H1 (cell line): Measurements from ENCODE around the gene NPFFR1. TPM values are rescaled to one million over a fixed set of nuclear protein-coding genes. Genes with fewer than 3 reads are reported as not detected.

Source experiments
- CTCF ChIA-PET: fragments of 300-600 bp; sonication (Branson Sonifier 250); formaldehyde crosslinking; loops from one replicate; lab custom pipeline; 2021; ENCODE audit not compliant: partially characterized antibody; lab: Charles Lee
- POLR2A ChIA-PET: fragments of 300-600 bp; sonication (Branson Sonifier 250); formaldehyde crosslinking; loops from one replicate; lab custom pipeline; 2021; ENCODE audit warnings: inconsistent platforms; ENCODE audit not compliant: partially characterized antibody; lab: Charles Lee
- DNase-seq, 2 experiments: peaks; one replicate each; pipeline versions ENCODE4 v3.0.0 to v3.0.0-alpha.2; 2010 to 2022; ENCODE audit warnings: low spot score in 2 of 2, low read depth in 1 of 2, mixed read lengths in 1 of 2
- FAIRE-seq: peaks from 2 replicates; lab custom pipeline; 2011; peaks lifted over from hg19 to GRCh38; lab: Jason Lieb, UNC
- H2AFZ ChIP-seq: 2 replicates; pipeline ENCODE4 v1.8.1; 2012; ENCODE audit warnings: low read length, inconsistent platforms
- H2AK5ac ChIP-seq: 2 replicates; pipeline ENCODE4 v1.6.1; 2013; ENCODE audit warnings: low read depth, low read length
- H2BK120ac ChIP-seq: replicated peaks from 2 replicates; pipeline ENCODE3; 2013; ENCODE audit warnings: low read depth, low read length, inconsistent platforms
- H2BK12ac ChIP-seq: 2 replicates; pipeline ENCODE4 v1.6.1; 2013; ENCODE audit warnings: low read depth, low read length
- H2BK15ac ChIP-seq: 2 replicates; pipeline ENCODE4 v1.6.1; 2013; ENCODE audit warnings: low read length
- H2BK20ac ChIP-seq: 2 replicates; pipeline ENCODE4 v1.6.1; 2013; ENCODE audit warnings: low read length
- H2BK5ac ChIP-seq: 2 replicates; pipeline ENCODE4 v1.6.1; 2013; ENCODE audit warnings: low read depth, low read length
- H3K14ac ChIP-seq: 2 replicates; pipeline ENCODE4 v1.6.1; 2013; ENCODE audit warnings: inconsistent platforms; ENCODE audit not compliant: insufficient read length
- H3K18ac ChIP-seq: 2 replicates; pipeline ENCODE4 v1.6.1; 2013; ENCODE audit warnings: low read length; ENCODE audit errors: extremely low read depth
- H3K23ac ChIP-seq: 2 replicates; pipeline ENCODE4 v1.6.1; 2013; ENCODE audit warnings: inconsistent platforms; ENCODE audit not compliant: insufficient read length
- H3K23me2 ChIP-seq: 2 replicates; pipeline ENCODE4 v1.6.1; 2013; ENCODE audit warnings: low read depth, low read length
- H3K27ac ChIP-seq: 2 replicates; pipeline ENCODE4 v1.6.1; 2011; ENCODE audit warnings: low read depth, low read length, inconsistent platforms
- H3K27me3 ChIP-seq, 4 experiments: replicated peaks in 1 of 4; 1 replicate in 1 of 4; 2 replicates in 3 of 4; pipeline versions ENCODE4 v1.6.1 to v1.8.1; 2011 to 2013; ENCODE audit warnings: low read length in 3 of 4, mild to moderate bottlenecking in 3 of 4, inconsistent platforms in 2 of 4, mixed read lengths in 2 of 4, moderate library complexity in 1 of 4; ENCODE audit not compliant: control insufficient read depth in 3 of 4, insufficient read depth in 3 of 4; ENCODE audit errors: extremely low read depth in 1 of 4
- H3K36me3 ChIP-seq, 4 experiments: 2 replicates each; pipeline versions ENCODE4 v1.6.1 to v1.8.1; 2011 to 2013; ENCODE audit warnings: mild to moderate bottlenecking in 4 of 4, low read length in 3 of 4, moderate library complexity in 2 of 4, control low read depth in 1 of 4, inconsistent platforms in 1 of 4; ENCODE audit not compliant: insufficient read depth in 4 of 4, control insufficient read depth in 2 of 4
- H3K4ac ChIP-seq: replicated peaks from 2 replicates; pipeline ENCODE3; 2013; ENCODE audit warnings: low read length, low read depth, mixed read lengths, inconsistent platforms; ENCODE audit not compliant: insufficient read length
- H3K4me1 ChIP-seq, 4 experiments: replicated peaks in 1 of 4; 1 replicate in 1 of 4; 2 replicates in 3 of 4; pipeline versions ENCODE4 v1.6.1 to v1.8.1; 2011 to 2013; ENCODE audit warnings: low read length in 3 of 4, inconsistent platforms in 2 of 4, mixed read lengths in 1 of 4; ENCODE audit not compliant: insufficient read depth in 4 of 4, control insufficient read depth in 3 of 4
- H3K4me2 ChIP-seq, 2 experiments: 2 replicates each; pipeline versions ENCODE4 v1.6.1 to v1.8.1; 2011 to 2013; ENCODE audit warnings: low read depth in 2 of 2, low read length in 2 of 2, control low read depth in 1 of 2, inconsistent platforms in 1 of 2, mild to moderate bottlenecking in 1 of 2; ENCODE audit not compliant: insufficient read depth in 1 of 2
- H3K4me3 ChIP-seq, 4 experiments: fragments of 200-600, 300-600 bp in 1 of 4; sonication (generic), shearing (Covaris generic), sonication (Bioruptor Twin) in 1 of 4; 2 replicates each; pipeline versions ENCODE4 v1.5.1 to v1.8.1; 2011 to 2016; ENCODE audit warnings: low read length in 4 of 4, low read depth in 3 of 4, control low read depth in 2 of 4, inconsistent platforms in 2 of 4, mild to moderate bottlenecking in 2 of 4, mixed read lengths in 1 of 4, moderate library complexity in 1 of 4; ENCODE audit not compliant: insufficient read depth in 2 of 4; ENCODE audit errors: extremely low read depth in 1 of 4
- H3K56ac ChIP-seq: replicated peaks from 2 replicates; pipeline ENCODE3; 2013; ENCODE audit warnings: low read depth, mild to moderate bottlenecking, mixed read lengths, low read length, inconsistent platforms; ENCODE audit not compliant: insufficient read length
- H3K79me1 ChIP-seq: 2 replicates; pipeline ENCODE4 v1.6.1; 2013; ENCODE audit warnings: low read depth, low read length, control low read depth
- H3K79me2 ChIP-seq, 2 experiments: 2 replicates each; pipeline versions ENCODE4 v1.6.1 to v1.8.1; 2012 to 2013; ENCODE audit warnings: low read length in 2 of 2, mild to moderate bottlenecking in 2 of 2, inconsistent platforms in 1 of 2; ENCODE audit not compliant: insufficient read depth in 2 of 2, control insufficient read depth in 1 of 2
- H3K9ac ChIP-seq, 4 experiments: replicated peaks in 1 of 4; 1 replicate in 1 of 4; 2 replicates in 3 of 4; pipeline versions ENCODE4 v1.6.1 to v1.8.1; 2011 to 2013; ENCODE audit warnings: low read depth in 3 of 4, low read length in 3 of 4, control low read depth in 2 of 4, mild to moderate bottlenecking in 2 of 4, moderate library complexity in 2 of 4, inconsistent platforms in 1 of 4; ENCODE audit errors: extremely low read depth in 1 of 4
- H3K9me3 ChIP-seq, 2 experiments: 2 replicates each; pipeline versions ENCODE4 v1.6.1 to v1.8.1; 2012 to 2013; ENCODE audit warnings: mild to moderate bottlenecking in 2 of 2, moderate library complexity in 2 of 2, control low read depth in 1 of 2, inconsistent platforms in 1 of 2, low read depth in 1 of 2, low read length in 1 of 2, mixed read lengths in 1 of 2; ENCODE audit not compliant: insufficient read depth in 2 of 2
- H4K20me1 ChIP-seq, 2 experiments: replicated peaks in 1 of 2; 2 replicates each; pipeline versions ENCODE3 to v1.8.1; 2011 to 2013; ENCODE audit warnings: inconsistent platforms in 2 of 2, low read length in 2 of 2, mild to moderate bottlenecking in 1 of 2; ENCODE audit not compliant: insufficient read depth in 2 of 2, control insufficient read depth in 1 of 2
- H4K5ac ChIP-seq: 2 replicates; pipeline ENCODE4 v1.6.1; 2013; ENCODE audit warnings: low read length, low read depth, mixed read lengths, inconsistent platforms; ENCODE audit not compliant: insufficient read length
- H4K8ac ChIP-seq: 2 replicates; pipeline ENCODE4 v1.8.0; 2013; ENCODE audit warnings: mild to moderate bottlenecking, moderate library complexity, low read length, inconsistent platforms; ENCODE audit not compliant: insufficient read depth; ENCODE audit errors: extremely low read depth
- H4K91ac ChIP-seq: replicated peaks from 2 replicates; pipeline ENCODE3; 2013; ENCODE audit warnings: low read length, mixed read lengths, inconsistent platforms; ENCODE audit not compliant: insufficient read length
- BCL11A ChIP-seq, 2 experiments: IDR thresholded peaks; one replicate each; pipeline ENCODE4 v1.6.1; 2011; ENCODE audit warnings: low read depth in 2 of 2, low read length in 2 of 2, mild to moderate bottlenecking in 2 of 2
- CREB1 ChIP-seq: IDR thresholded peaks from 2 replicates; pipeline ENCODE4 v1.6.1; 2012; ENCODE audit warnings: inconsistent platforms
- HDAC2 ChIP-seq, 2 experiments: fragments of 300-600 bp in 1 of 2; sonication (generic) in 1 of 2; IDR thresholded peaks; 2 replicates each; pipeline ENCODE4 v1.6.1; 2011 to 2012; ENCODE audit warnings: low read depth in 2 of 2, low read length in 2 of 2, mild to moderate bottlenecking in 2 of 2, moderate library complexity in 2 of 2, borderline replicate concordance in 1 of 2, inconsistent platforms in 1 of 2
- SAP30 ChIP-seq: fragments of 300-600 bp; sonication (generic); IDR thresholded peaks from 2 replicates; pipeline ENCODE4 v1.7.1; 2012; ENCODE audit warnings: low read length, moderate library complexity, mild to moderate bottlenecking, inconsistent platforms; ENCODE audit not compliant: insufficient read depth, insufficient replicate concordance
- SIRT6 ChIP-seq: IDR thresholded peaks from one replicate; pipeline ENCODE4 v1.7.1; 2012; ENCODE audit warnings: low read length, inconsistent platforms
- WGBS, 2 experiments: shearing (Covaris generic) in 1 of 2; methylation state at CpG; one replicate each; pipeline versions ENCODE4 v1.1.6 to v1.1.7; 2013 to 2015; ENCODE audit warnings: low lambda C conversion rate in 2 of 2, mixed read lengths in 2 of 2, inconsistent platforms in 1 of 2, low coverage in 1 of 2, missing lambda C conversion rate in 1 of 2; ENCODE audit not compliant: insufficient replicate concordance in 2 of 2, insufficient coverage in 1 of 2, insufficient read length in 1 of 2; ENCODE audit errors: extremely low coverage in 1 of 2, missing lambda C conversion rate in 1 of 2; 5-methylcytosine and 5-hydroxymethylcytosine counted together
- polyA plus RNA-seq, 7 experiments: library from polyadenylated mRNA; depleted of rRNA in 3 of 7; stranded (reverse) in 5 of 7; unstranded in 2 of 7; fragments of >200 nt in 5 of 7; fragments of 200-250 nt in 2 of 7; gene quantifications; 1 replicate in 5 of 7; 2 replicates in 1 of 7; 4 replicates in 1 of 7; pipeline versions ENCODE4 v1.2.1 to v1.2.3, GENCODE V29; 2011 to 2013; ENCODE audit warnings: missing spikeins in 2 of 7, mixed read lengths in 2 of 7
- total RNA-seq: library from RNA; stranded (reverse); fragmentation: NEBNext Ultra II Directional; extraction: Animal tissue kit (Norgen Biotek cat#: 25700); gene quantifications from 2 replicates; pipeline ENCODE4 v1.2.1, GENCODE V29; 2021

Gene NPFFR1
- total and polyA plus RNA-seq, 2 of the 8 experiments (the other 6 are each of a cell fraction or from before 2014, with no cell fraction given): 0.02 to 0.06 TPM

GRCh38 chr10:70292004-70292403, 8.2 kb upstream of the NPFFR1 start:
- WGBS, 2 experiments: 86% methylated on average over 5 of the region's 5 CpGs; no CpG with 5 or more reads in 1 of the 2 experiments
- CTCF ChIA-PET: interaction anchor here (0.8 to 4.7 kb wide), 10 partner anchors 9 to 73 kb away, joined by 3 to 20 read pairs (median 3); no protein-coding TSS in a partner anchor
- TF ChIP-seq CREB1 (no peak), SAP30 (no peak), SIRT6 (no peak), BCL11A (IDR thresholded peaks at IDR 0.05; ENCODE audit: low read depth in 2 of 2, low read length in 2 of 2) (no peak), HDAC2 (IDR thresholded peaks at IDR 0.05; ENCODE audit: borderline replicate concordance in 1 of 2, low read depth in 2 of 2, low read length in 2 of 2) (no peak)

More at GRCh38 chr10:70292004-70292403, 8.2 kb upstream of the NPFFR1 start:
- no peaks in the 10 kb centered on the region for H3K36me3 ChIP-seq
- H2BK20ac ChIP-seq: no peak overlapping the region
- H3K79me1 ChIP-seq: no peaks in the 10 kb centered on the region
- H2AK5ac ChIP-seq: no peak overlapping the region
- H4K20me1 ChIP-seq: no peaks in the 10 kb centered on the region
- DNase-seq (no peak), FAIRE-seq (no peak)
- no peak overlapping the region for H2BK12ac ChIP-seq
- no peak overlapping the region for H3K18ac ChIP-seq
- H2AFZ ChIP-seq: no peak overlapping the region
- no peak overlapping the region for H4K5ac ChIP-seq
- no peak overlapping the region for H2BK5ac ChIP-seq
- peaks cover 0 to 7% (median 2%) of the 10 kb centered on the region in 4 experiments; a peak in 4 of 7 replicates for H3K4me1 ChIP-seq
- H3K23me2 ChIP-seq: no peaks in the 10 kb centered on the region
- H4K91ac ChIP-seq: no peak overlapping the region
- H2BK15ac ChIP-seq: no peak overlapping the region
- H3K4me2 ChIP-seq: no peak overlapping the region
- H4K8ac ChIP-seq: no peak overlapping the region
- H3K23ac ChIP-seq: no peak overlapping the region
- no peak overlapping the region for H3K14ac ChIP-seq
- H3K9me3 ChIP-seq: no peaks in the 10 kb centered on the region
- H2BK120ac ChIP-seq: no peak overlapping the region
- POLR2A ChIA-PET: no interaction called here
- H3K9ac ChIP-seq: no peak overlapping the region
- no peak overlapping the region for H3K56ac ChIP-seq
- H3K79me2 ChIP-seq: no peaks in the 10 kb centered on the region
- no peak overlapping the region for H3K27ac ChIP-seq
- H3K4ac ChIP-seq: no peak overlapping the region
- H3K4me3 ChIP-seq: no peak overlapping the region
- H3K27me3 ChIP-seq: no peaks in the 10 kb centered on the region
